Measurements from ENCODE around the gene PRTN3.
A peak's percentile ranks its signal among the peaks of the same experiment; 100 is the strongest.
"Not testable (repeated sequence)": the region's sequence is repeated elsewhere in the genome, so short reads cannot be mapped to it uniquely, and the experiment has no call there.

PRTN3 gene

DNA sequence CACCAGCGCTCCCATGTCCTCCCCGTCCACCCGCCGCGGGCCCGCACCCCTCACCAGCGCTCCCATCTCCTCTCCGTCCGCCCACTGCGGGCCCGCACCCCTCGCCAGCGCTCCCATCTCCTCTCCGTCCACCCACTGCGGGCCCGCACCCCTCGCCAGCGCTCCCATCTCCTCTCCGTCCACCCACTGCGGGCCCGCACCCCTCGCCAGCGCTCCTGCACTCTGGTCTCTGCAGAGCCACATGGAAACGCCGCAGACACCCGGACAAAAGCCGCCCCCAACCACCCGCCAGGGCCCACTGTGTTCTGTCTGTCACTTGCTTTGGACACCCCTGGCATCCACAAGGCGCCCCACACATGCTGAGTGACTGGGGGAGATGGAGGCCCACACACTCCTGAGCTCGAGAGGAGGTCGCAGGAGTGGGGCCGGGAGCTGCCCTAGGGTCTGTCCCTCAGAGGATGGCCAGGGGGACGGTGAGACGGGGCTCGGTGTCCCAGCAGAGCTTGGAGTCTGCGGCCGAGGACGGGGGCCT, 26.0 kb downstream of the PRTN3 start:
- DNase-seq (ENCODE audit: low spot score) = no peak

DNA sequence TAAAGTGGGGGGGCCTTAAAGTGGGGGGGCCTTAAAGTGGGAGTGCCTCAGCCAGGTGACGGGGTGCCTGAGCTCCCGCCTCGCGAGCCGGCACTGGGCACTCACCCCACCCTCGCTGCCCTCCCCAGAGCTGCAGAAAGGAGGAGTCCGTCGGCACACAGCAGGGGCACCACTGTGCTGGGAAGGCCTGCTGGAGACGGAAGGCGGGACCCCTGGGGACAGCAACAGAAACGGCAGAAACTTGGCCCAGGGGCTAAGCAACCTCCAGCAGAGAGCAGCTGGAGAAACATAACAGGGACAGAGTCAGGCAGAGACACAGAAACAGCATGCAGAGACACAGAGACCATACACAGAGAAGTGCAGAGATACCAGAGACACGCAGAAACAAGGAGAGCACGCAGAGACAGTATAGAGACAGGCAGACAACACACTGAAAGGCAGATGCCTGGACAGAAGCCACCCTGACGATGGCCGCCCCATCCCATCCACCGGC, 26.5 kb downstream of the PRTN3 start:
- no peak for DNase-seq (ENCODE audit: low spot score)

DNA sequence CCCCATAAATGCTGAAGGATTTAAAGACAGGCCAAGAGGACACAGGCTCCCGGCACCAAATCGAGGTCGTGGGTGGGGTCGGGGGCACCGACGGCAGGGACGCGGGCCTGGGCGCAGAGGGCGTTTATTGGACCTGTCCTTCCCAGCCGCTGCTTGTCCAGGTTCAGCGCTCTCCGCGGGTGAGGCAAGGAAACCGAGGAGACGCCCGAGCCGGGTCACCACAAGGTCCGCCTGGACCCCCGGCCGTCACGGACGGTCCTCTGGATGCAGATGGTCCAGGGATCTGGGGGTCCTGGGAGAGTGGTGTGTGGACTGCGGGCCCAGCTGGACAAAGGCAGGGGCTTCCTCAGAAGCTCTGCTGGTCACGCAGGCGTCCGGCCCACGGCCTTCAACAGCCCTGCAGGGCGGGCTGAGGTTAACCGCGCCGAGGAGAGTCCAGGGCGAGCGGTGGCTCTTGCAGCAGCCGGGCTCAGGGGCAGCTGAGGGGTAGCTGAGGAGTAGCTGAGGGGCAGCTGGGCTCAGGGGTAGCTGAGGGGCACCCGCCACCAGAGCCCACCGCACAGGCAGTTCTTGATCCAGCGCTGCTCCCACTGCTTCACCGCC, 27.2 kb downstream of the PRTN3 start:
- no peak for DNase-seq (ENCODE audit: low spot score)

DNA sequence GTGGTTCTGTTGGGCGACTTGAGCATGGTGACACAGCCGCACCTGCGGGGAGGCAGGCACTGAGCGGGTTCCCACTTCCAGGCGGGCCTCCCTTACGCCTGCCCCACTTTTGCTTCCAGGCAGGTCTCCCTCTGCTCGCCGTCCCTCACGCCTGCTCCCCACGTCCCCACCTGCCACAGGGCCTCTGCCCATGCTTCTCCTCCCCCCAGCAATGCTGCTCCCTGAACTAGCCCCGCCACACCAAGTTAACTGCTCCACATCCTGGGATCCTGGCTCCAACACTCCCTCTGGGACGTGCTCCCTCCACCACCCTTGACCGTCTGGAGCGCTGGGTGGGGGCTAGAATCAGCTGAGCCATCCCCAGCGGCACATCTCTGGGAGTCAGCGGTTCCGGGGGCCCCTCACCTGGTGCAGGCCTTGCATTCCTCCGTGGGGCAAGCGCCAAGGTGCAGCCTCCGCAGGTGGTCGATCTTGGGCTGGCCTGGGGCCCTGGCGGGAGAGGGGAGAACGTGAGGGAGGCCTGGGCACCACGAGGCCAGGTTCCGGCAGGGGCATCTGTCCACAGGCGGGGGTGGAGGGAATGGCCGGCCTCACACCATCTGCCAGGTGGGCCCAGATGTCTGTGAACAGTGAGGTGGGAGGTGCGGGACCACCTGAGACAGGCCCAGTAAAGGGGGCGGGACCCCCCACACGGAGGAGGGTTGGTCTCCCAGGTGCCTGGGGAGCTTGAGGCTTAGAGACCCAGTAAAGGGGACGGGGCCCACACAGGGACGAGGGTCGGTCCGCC, 27.9 kb downstream of the PRTN3 start:
- DNase-seq (ENCODE audit: low spot score) = no peak

DNA sequence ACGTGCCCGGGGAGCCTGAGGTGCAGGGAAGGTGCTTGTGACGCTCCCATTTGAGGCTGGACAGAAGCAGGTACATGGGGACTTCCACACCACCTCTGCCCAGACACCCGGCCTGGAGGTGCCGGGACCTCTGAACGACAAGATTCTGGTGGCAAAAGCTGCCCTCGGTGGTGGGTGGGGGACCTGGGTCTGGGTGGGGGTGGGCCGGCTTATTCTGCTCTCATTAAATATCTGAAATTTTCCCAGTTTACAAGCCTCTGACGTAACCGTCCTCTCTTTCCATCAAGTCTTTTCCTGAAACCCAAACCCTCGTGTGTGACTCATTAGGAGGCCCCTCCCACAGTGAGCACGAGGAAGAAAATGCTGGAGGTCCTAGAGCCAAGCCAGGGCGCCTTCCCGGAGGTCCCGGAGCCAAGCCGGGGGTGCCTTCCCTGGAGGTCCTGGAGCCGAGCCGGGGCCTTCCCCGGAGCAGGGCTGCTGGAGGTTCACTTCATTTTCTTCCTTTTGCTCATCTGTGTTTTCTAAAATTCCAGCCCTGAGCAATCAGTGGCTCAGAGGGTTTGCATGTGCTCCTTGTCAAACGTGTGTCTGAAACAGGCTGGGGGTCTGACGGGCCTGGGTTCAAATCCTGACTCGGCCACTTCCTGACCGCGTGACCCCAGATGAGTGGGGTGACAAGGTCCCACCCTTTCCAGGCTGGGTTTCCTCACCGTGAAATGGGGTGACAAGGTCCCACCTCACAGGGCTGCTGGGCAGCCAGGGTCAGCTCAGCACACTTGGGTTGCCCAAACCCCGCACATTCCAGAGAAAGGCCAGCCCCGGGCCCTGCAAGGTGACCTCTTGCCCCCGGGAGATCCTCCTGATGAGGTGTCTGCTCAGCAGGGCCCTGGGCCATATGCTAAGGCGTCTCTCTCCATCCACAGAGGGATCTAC, 28.7 kb downstream of the PRTN3 start:
- DNase-seq (ENCODE audit: low spot score) = peak; percentile 70

DNA sequence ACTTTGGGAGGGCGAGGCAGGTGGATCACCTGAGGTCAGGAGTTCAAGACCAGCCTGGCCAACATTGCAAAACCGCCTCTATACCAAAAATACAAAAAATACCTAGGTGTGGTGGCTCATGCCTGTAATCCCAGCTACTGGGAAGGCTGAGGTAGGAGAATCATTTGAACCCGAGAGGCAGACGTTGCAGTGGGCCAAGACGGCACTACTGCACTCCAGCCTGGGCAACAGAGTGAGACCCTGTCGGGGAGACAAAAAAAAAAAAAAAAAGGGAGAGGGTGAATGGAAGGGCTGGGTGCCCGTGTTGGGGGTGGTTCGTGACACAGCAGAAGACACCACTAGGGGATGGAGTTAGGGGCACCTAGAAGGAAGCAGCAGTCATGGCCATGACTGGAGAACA, 29.5 kb downstream of the PRTN3 start:
- DNase-seq (ENCODE audit: low spot score) = no peak

DNA sequence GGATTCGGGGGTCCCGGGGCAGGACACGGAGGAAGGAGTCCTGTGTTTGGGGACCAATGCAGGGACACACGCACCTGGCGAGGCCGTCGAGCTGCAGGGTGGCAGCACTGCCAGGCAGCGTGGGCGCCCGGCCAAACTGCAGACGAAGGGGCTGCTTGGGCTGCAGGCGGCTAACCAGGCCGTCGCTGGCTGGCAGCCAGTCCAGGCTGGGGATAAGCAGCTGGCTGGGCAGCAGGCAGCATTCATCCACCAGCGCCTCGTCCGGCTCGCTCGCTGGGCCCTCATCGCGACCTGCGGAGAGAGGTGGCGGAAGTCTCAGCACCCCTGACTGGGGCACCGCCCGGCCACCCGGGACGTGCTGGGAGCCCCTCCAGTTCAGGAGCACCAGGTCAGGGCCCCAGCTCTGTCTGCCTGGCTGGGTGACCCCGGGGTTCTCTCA, 30.2 kb downstream of the PRTN3 start:
- no peak for DNase-seq (ENCODE audit: low spot score)

DNA sequence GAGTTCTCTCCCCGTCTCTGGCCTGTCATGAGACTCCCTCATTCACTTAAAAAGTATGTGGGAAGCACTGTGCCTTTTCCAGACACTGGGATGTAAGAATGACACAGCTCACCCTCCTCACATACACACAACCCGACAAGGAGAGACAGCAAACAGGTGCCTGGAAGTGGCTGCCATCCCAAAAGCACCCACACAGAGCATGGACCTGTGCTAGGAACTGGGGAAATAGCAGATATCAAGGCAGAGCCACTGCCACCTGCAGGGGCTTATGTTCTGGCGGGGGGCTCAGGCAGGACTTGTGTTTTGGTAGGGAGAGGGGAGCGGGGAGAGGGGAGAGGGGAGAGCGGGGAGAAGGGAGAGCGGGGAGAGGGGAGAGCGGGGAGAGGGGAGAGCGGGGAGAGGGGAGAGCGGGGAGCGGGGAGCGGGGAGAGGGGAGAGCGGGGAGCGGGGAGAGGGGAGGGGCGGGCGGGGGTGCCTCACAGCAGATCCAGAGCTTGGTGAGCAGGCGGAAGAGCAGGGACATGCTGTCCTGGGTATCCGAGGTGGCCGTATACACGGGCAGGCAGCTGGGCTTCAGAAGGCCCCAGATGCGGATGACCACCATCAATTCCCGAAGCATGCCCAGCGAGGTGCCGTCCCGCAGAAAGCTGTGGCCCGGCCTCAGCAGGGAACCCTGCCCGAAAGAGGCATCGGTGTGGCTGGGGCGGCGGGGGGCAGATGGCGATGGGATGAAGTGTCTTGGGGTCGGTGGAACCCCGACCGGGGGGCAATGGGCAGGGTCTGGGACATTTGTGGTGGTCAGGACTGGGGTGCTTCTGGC, 30.9 kb downstream of the PRTN3 start:
- no peak for DNase-seq (ENCODE audit: low spot score)

DNA sequence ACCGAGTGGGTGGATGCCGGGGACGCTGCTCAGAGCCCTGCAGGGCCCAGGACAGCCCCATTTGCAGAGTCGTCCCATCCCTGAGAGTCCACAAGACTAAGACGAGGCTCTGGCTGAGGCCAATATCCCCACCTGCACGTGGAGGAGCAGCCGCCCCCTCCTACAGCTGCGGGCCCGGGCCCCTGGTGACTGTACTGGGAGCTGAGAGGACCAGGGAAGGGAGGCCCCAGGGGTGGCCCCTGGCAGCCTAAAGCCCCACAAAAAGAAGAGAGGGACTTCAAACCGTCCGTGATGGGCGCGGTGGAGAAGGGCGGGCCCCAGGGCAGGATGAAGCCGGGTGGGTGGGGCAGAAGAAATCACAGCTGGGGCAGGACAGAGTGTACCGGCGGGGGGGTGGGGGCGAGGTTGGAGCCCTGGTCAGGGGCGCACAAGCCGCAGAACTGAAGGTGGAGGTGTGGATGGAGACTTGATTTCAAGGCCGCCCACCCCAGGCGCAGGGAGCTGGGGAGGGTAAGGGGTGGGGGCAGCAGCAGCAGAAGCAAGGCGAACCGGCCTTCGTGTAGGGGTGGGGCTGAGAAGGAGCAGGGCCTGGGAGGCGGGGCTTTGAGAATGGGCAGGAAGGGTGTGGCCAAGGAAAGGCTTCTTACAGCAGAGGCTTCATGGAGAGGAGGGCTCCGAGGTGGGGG, 31.6 kb downstream of the PRTN3 start:
- DNase-seq (ENCODE audit: low spot score) = peak; percentile 90

DNA sequence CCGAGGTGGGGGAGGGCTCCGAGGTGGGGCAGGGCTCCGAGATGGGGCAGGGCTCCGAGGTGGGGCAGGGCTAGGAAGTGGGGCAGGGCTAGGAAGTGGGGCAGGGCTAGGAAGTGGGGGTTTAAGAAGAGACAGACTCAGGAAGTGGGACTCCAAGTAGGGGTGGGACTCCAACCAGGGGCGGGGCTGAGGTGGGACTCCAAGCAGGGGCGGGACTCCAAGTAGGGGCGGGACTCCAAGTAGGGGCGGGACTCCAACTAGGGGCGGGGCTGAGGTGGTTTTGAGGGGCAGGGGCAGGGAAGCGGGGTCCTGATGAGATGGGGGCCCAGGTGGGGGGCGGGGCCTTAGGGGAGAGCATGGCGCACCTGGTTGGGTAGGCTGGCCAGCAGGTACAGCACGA, 32.3 kb downstream of the PRTN3 start:
- peak; percentile 88 for DNase-seq (ENCODE audit: low spot score)

DNA sequence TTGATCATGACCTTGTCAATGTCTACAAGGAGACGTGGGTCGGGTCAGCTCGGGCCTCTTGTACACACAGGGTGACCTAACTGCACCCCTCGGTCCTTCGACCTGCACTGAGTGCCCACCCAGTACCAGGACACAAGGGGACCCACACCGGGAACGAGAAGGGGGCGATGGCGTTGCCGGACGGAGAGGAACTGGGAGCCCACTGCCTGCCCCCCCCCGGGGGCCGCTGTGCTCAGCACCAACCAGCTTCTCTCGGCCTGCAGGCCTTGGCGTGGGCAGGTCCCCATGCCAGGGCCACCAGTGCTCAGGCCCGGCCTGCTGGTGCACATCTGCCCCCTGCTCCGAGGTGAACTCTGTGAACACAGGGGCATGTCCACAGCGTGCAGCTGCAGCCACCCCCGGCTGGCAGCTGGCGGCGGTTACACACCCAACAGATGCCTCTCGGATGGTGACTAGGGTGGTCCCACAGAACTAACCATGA, 32.8 kb downstream of the PRTN3 start:
- no peak for DNase-seq (ENCODE audit: low spot score)

DNA sequence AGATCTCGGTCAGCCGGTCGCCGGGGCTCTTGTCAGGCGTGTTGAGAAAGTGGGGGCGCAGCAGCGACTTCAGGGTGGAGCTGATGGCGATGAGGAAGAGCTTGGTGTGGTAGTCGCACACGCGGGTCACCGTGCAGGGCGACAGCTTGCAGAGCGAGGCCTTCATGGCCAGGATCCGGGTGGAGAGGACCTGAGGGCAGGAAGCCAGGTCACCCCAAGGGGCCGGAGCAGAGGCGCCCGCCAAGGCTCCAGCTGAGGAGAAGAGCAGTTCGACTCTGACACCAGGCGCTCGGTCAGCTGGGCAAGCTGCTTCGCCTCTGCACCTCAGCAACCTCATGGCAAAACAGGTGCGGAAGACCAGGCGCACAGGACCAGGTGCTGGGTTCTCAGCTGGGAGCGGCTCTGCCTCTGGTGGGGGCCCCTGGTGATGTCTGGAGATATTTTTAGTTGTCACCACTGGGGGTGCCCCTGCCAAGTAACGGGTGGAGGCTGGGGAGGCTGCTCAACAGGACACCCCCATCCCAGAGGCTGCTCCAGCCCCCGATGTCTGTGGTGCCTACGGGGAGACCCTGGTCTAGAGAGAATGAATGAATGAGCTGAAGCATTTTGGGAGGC, 34.6 kb downstream of the PRTN3 start:
- DNase-seq (ENCODE audit: low spot score) = no peak

DNA sequence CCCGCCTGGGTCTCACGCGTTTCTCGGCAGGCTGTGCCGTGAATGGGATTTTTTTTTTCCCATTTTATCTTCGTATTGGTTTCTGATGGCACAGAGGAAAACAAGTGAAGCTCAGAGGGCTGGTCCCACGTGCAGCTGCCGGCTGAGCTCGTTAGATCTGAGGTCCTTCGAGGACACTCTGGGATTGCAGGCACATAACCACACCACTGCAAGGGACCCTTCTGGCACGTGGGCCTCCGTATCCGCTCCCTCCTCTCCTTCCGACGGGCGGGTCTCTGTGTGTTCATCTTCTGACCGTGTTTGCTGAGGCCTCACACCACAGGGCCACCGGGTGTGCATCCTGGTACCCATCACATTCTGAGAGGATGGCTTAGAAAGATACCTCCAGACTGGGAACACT, 35.3 kb downstream of the PRTN3 start:
- no peak for DNase-seq (ENCODE audit: low spot score)

DNA sequence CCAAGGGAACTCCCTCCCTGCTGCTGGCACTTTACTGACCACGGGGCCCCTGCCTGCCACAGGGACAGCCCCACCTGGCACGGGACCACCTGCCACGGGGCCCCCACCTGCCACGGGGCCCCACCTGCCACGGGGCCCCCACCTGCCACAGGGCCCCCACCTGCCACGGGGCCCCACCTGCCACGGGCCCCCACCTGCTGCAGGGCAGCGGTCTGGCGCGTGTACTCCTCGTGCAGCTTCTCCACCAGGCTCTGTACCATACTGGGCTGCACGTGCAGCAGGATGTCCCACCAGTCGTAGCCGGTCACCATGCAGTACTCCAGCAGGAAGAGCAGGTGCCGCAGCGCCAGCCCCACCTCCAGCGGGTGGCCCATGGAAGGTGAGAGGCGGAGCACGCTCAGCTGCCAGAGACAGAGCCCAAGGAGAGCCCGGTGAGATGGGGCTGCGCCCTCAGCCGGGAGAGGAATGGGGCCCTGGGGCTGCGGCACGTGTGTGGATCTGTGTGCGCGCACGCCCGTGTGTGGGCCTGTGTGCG, 36.0 kb downstream of the PRTN3 start:
- DNase-seq (ENCODE audit: low spot score) = no peak

DNA sequence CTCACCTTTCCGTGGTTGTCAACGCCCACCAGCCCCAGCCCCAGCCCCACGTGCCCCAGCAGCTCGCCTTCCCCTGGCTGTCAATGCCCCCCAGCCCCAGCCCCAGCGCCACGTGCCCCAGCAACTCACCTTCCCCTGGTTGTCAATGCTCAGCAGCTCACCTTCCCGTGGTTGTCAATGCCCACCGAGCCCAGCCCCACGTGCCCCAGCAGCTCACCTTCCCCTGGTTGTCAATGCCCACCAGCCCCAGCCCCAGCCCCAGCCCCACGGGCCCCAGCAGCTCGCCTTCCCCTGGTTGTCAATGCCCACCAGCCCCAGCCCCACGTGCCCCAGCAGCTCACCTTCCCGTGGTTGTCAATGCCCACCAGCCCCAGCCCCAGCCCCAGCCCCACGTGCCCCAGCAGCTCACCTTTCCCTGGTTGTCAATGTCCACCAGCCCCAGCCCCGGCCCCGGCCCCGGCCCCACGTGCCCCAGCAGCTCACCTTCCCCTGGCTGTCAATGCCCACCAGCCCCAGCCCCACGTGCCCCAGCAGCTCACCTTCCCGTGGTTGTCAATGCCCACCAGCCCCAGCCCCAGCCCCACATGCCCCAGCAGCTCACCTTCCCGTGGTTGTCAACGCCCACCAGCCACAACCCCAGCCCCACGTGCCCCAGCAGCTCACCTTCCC, 37.3 kb downstream of the PRTN3 start:
- DNase-seq (ENCODE audit: low spot score) = not testable (repeated sequence)

DNA sequence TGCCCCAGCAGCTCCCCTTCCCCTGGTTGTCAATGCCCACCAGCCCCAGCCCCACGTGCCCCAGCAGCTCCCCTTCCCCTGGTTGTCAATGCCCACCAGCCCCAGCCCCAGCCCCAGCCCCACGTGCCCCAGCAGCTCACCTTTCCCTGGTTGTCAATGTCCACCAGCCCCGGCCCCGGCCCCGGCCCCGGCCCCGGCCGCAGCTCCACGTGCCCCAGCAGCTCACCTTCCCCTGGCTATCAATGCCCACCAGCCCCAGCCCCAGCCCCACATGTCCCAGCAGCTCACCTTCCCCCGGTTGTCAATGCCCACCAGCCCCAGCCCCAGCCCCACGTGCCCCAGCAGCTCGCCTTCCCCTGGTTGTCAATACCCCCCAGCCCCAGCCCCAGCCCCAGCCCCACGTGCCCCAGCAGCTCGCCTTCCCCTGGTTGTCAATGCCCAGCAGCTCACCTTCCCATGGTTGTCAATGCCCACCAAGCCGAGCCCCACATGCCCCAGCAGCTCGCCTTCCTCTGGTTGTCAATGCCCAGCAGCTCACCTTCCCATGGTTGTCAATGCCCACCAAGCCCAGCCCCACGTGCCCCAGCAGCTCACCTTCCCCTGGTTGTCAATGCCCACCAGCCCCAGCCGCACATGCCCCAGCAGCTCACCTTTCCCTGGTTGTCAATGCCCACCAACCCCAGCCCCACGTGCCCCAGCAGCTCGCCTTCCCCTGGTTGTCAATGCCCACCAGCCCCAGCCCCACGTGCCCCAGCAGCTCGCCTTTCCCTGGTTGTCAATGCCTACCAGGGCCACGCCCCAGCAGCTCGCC, 38.2 kb downstream of the PRTN3 start:
- not testable (repeated sequence) for DNase-seq (ENCODE audit: low spot score)

DNA sequence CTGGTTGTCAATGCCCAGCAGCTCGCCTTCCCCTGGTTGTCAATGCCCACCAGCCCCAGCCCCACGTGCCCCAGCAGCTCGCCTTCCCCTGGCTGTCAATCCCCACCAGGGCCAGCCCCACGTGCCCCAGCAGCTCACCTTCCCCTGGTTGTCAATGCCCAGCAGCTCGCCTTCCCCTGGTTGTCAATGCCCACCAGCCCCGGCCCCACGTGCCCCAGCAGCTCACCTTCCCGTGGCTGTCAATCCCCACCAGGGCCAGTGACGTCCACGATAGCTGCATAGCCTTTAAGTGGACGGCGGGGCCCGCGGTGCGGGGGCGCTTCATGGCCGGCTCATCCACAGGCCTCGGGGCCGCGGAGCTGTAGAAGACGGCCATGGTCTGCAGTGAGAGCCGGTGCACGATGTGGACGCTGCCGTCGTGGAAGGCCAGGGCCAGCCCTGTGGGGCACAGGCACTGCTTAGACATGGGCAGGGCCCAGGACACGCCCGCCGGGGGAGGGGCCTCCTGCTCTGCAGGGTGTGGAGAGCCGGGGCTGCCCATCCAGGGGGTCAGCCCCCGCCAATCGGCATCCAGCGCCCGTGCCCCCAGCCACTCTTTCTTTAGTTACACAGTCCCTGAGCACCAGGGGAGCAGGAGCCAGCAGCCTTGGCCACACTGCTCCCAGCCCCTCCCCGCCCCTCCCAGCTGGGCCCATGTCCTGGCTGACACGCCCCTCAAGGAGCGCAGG, 39.1 kb downstream of the PRTN3 start:
- DNase-seq (ENCODE audit: low spot score) = no peak

Measured in COLO829 (cell line).